ENCODE data around the gene PKHD1.

PKHD1 gene

GRCh38 chr6:51585264-51585663 is 502.1 kb downstream of the PKHD1 start:
- DNase-seq (ENCODE audit: extremely low read depth, low read depth), result no peak
- no peak for TF ChIP-seq CTCF (IDR thresholded peaks at IDR 0.05; ENCODE audit: low read depth, low read length, missing control alignments)
- H3K4me3 ChIP-seq (replicated peaks; ENCODE audit: low read depth, low read length), result no peak overlapping the region

GRCh38 chr6:51584163-51584562 is 503.2 kb downstream of the PKHD1 start:
- no peak for DNase-seq (ENCODE audit: extremely low read depth, low read depth)
- no peak for TF ChIP-seq CTCF (IDR thresholded peaks at IDR 0.05; ENCODE audit: low read depth, low read length, missing control alignments)
- no peak overlapping the region for H3K4me3 ChIP-seq (replicated peaks; ENCODE audit: low read depth, low read length)

GRCh38 chr6:51578994-51579393 is 508.4 kb downstream of the PKHD1 start:
- DNase-seq (ENCODE audit: extremely low read depth, low read depth), result no peak
- TF ChIP-seq CTCF (IDR thresholded peaks at IDR 0.05; ENCODE audit: low read depth, low read length, missing control alignments), result no peak

GRCh38 chr6:51578362-51578761 is 509.1 kb downstream of the PKHD1 start:
- DNase-seq (ENCODE audit: extremely low read depth, low read depth), result no peak
- TF ChIP-seq CTCF (IDR thresholded peaks at IDR 0.05; ENCODE audit: low read depth, low read length, missing control alignments), result no peak
- no peak overlapping the region for H3K4me3 ChIP-seq (replicated peaks; ENCODE audit: low read depth, low read length)

More at GRCh38 chr6:51578994-51579393, 508.4 kb downstream of the PKHD1 start:
- no peak overlapping the region for H3K4me3 ChIP-seq (replicated peaks; ENCODE audit: low read depth, low read length)

- TF ChIP-seq CTCF (IDR thresholded peaks at IDR 0.05; ENCODE audit: low read depth, low read length, missing control alignments), result no peak
- DNase-seq (ENCODE audit: extremely low read depth, low read depth), result no peak
- no peak overlapping the region for H3K4me3 ChIP-seq (replicated peaks; ENCODE audit: low read depth, low read length)
Observed at GRCh38 chr6:51574040-51574439, 513.4 kb downstream of the PKHD1 start.

- DNase-seq (ENCODE audit: extremely low read depth, low read depth), result no peak
- H3K4me3 ChIP-seq (replicated peaks; ENCODE audit: low read depth, low read length), result no peak overlapping the region
- no peak for TF ChIP-seq CTCF (IDR thresholded peaks at IDR 0.05; ENCODE audit: low read depth, low read length, missing control alignments)
Observed at GRCh38 chr6:51571168-51571567, 516.2 kb downstream of the PKHD1 start.

- H3K4me3 ChIP-seq (replicated peaks; ENCODE audit: low read depth, low read length), result no peak overlapping the region
- no peak for TF ChIP-seq CTCF (IDR thresholded peaks at IDR 0.05; ENCODE audit: low read depth, low read length, missing control alignments)
- DNase-seq (ENCODE audit: extremely low read depth, low read depth), result no peak
Observed at GRCh38 chr6:51570168-51570921, 517.1 kb downstream of the PKHD1 start.

Data from HFF-Myc (cell line).